Measurements from ENCODE around the gene CENPT. TPM values are rescaled to one million over a fixed set of nuclear protein-coding genes. Genes with fewer than 3 reads are reported as not detected.

Gene CENPT
- total RNA-seq, 1 donor from 2014 or later, result 153 TPM

DNA sequence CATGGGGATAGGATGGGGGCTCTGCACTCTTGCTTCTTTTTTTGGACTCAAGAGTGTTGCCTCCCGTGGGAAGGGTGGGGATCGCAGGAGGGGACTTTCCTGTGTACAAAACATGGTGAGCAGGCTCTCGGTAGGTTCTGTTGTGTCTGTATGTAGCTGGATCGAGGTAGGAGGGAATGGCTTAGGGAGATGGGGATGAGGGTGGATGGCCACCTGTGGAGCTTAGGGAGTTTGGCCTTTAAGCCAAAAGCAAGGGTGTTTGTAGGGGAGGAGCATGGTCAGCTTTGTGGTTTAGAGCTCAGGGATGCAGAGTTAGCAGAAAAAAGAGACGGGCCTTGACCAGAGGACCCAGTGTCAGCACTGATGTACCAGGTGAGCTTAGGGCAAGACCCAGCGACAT, 14.4 kb upstream of the CENPT start:
- Mint-ChIP-seq H3K4me3 (ENCODE audit: unreplicated experiment) (peak overlapping the region; percentile 20), H3K27me3 (ENCODE audit: unreplicated experiment) (peaks cover 4% of the 10 kb centered on the region), H3K27ac (ENCODE audit: unreplicated experiment) (peak overlapping the region; percentile 57), H3K9me3 (ENCODE audit: unreplicated experiment) (peaks cover 3% of the 10 kb centered on the region), H3K4me1 (ENCODE audit: low read depth, unreplicated experiment) (peaks cover 26% of the 10 kb centered on the region), H3K36me3 (ENCODE audit: unreplicated experiment) (no peaks in the 10 kb centered on the region)
- TF ChIP-seq, protein P1, sequence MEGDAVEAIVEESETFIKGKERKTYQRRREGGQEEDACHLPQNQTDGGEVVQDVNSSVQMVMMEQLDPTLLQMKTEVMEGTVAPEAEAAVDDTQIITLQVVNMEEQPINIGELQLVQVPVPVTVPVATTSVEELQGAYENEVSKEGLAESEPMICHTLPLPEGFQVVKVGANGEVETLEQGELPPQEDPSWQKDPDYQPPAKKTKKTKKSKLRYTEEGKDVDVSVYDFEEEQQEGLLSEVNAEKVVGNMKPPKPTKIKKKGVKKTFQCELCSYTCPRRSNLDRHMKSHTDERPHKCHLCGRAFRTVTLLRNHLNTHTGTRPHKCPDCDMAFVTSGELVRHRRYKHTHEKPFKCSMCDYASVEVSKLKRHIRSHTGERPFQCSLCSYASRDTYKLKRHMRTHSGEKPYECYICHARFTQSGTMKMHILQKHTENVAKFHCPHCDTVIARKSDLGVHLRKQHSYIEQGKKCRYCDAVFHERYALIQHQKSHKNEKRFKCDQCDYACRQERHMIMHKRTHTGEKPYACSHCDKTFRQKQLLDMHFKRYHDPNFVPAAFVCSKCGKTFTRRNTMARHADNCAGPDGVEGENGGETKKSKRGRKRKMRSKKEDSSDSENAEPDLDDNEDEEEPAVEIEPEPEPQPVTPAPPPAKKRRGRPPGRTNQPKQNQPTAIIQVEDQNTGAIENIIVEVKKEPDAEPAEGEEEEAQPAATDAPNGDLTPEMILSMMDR (IDR thresholded peaks at IDR 0.05; ENCODE audit: partially characterized antibody, unreplicated experiment), result no peak
- no peak for DNase-seq

DNA sequence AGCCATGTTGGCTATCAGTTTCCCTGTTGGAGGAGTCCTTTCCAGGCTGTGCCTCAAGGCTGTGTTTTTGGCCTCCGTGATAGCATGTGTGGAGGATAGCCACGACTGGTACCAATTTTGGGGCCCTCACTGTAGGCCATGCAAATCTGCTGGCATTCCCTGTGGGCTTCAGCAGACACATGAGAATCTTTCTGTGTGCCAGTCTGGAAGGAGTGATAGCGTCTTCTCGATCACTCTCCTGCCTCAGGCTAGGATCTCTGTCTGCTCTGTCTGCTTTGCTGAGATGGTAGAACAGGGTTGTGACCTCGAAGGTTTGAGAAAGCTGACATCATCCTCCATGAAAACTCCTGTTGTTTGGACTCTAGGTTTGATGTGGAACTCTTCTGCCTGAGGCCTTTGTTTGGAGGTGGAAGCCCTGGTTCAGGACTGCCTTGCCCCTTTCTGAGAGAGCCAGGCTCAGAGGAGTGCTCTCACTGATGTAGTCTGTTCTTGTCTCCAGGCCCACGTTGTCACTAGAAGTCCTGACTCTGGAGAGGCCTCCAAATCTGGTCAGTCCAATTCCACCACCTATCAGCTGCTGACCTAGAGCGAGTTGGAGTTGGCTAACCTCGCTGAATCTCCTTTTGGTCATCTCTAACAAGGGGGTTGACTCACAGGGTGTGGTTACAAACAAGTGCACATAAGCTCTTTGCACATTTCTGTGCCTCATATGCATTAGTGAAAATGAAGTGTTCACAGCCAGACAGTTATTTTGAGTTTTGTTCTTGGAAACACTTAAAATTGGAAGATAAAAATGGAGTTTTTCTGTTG, 13.3 kb upstream of the CENPT start:
- H3K4me3 Mint-ChIP-seq (ENCODE audit: unreplicated experiment), result no peak overlapping the region
- peak overlapping the region; percentile 73 for H3K27ac Mint-ChIP-seq (ENCODE audit: unreplicated experiment)
- H3K9me3 Mint-ChIP-seq (ENCODE audit: unreplicated experiment), result peaks cover 3% of the 10 kb centered on the region
- peaks cover 4% of the 10 kb centered on the region for H3K27me3 Mint-ChIP-seq (ENCODE audit: unreplicated experiment)
- TF ChIP-seq, protein P1 (IDR thresholded peaks at IDR 0.05; ENCODE audit: partially characterized antibody, unreplicated experiment), result no peak
- H3K4me1 Mint-ChIP-seq (ENCODE audit: low read depth, unreplicated experiment), result peaks cover 30% of the 10 kb centered on the region
- H3K36me3 Mint-ChIP-seq (ENCODE audit: unreplicated experiment), result no peaks in the 10 kb centered on the region
- no peak for DNase-seq

DNA sequence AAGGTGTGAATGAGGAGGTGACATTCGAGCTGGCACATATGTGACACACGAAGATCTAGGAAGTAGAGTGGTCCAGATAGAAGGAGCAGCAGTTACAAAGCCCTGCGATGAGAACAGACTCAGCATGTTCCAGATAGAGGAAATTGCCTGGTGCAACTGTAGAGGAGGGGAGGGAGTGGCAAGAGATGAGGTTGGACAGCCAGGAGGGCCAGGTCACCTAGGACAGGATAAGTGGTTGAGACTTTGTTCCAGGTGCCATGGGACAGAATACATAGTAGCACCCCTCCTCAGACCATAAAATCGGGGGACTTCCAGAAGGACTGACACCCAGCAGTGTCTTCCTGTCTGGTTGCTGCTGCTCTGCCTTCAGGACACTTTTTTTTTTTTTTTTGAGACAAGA, 11.0 kb upstream of the CENPT start:
- Mint-ChIP-seq H3K4me1 (ENCODE audit: low read depth, unreplicated experiment) (peaks cover 31% of the 10 kb centered on the region), H3K4me3 (ENCODE audit: unreplicated experiment) (no peak overlapping the region), H3K9me3 (ENCODE audit: unreplicated experiment) (peaks cover 3% of the 10 kb centered on the region), H3K36me3 (ENCODE audit: unreplicated experiment) (no peaks in the 10 kb centered on the region), H3K27ac (ENCODE audit: unreplicated experiment) (peak overlapping the region; percentile 55), H3K27me3 (ENCODE audit: unreplicated experiment) (peaks cover 4% of the 10 kb centered on the region)
- TF ChIP-seq, protein P1 (IDR thresholded peaks at IDR 0.05; ENCODE audit: partially characterized antibody, unreplicated experiment), result no peak
- DNase-seq, result no peak

DNA sequence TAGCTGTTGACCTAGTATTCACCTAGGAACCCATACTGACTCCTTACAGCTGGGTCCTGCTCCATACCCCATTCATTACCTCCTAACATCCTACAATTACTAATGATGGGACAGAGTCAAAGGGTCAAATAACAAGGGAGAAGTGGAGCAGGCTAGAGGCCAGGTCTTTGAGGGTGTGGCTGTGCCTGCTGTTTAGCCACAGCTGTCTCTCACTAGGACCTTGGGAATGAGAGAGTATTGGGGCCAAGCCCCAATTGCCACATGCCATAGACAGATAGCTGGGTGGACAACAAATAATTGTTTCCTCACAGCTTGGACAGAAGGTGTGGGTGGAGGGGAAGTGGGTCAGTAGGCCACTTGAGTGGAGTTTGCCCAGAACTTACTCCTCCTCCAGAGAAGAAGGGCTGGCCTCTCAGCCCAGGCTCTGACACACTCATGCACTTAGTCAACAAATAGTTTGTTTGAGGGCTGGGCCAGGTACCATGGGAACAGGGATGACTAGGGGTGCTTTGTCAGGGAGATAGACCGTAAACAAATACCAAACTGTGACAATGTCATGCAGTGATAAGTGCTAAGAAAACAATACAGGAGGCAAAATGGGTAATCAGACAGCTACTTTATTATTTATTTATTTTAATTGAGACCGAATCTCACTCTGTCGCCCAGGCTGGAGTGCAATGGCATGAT, 10.2 kb upstream of the CENPT start:
- DNase-seq, result no peak
- Mint-ChIP-seq H3K27me3 (ENCODE audit: unreplicated experiment) (peaks cover 4% of the 10 kb centered on the region), H3K4me1 (ENCODE audit: low read depth, unreplicated experiment) (peaks cover 24% of the 10 kb centered on the region), H3K4me3 (ENCODE audit: unreplicated experiment) (no peak overlapping the region), H3K9me3 (ENCODE audit: unreplicated experiment) (peaks cover 3% of the 10 kb centered on the region), H3K27ac (ENCODE audit: unreplicated experiment) (no peak overlapping the region), H3K36me3 (ENCODE audit: unreplicated experiment) (no peaks in the 10 kb centered on the region)
- TF ChIP-seq, protein P1 (IDR thresholded peaks at IDR 0.05; ENCODE audit: partially characterized antibody, unreplicated experiment), result no peak

Measured in glutamatergic neuron (in vitro differentiated cells).